DOHH2 (cell line): ENCODE results near the gene CAPZA2.

ENCODE experiments used
- EZH2phosphoT487 ChIP-seq: fragments of 200-600 bp; sonication (generic); IDR thresholded peaks from 2 replicates; pipeline ENCODE4 v1.6.1; 2017; ENCODE audit warnings: borderline replicate concordance, mild to moderate bottlenecking, antibody characterized with exemption, low read length, moderate library complexity, mixed read lengths
- TF ChIP-seq, protein P1 (sequence below): fragments of 200-600 bp; sonication (generic); IDR thresholded peaks from one replicate; pipeline ENCODE4 v1.5.1; 2014; ENCODE audit warnings: antibody characterized with exemption, mild to moderate bottlenecking, low read depth, low read length; ENCODE audit not compliant: poor library complexity, severe bottlenecking

GRCh38 chr7:116951366-116952292, 89.2 kb downstream of the CAPZA2 start:
- TF ChIP-seq, protein P1, sequence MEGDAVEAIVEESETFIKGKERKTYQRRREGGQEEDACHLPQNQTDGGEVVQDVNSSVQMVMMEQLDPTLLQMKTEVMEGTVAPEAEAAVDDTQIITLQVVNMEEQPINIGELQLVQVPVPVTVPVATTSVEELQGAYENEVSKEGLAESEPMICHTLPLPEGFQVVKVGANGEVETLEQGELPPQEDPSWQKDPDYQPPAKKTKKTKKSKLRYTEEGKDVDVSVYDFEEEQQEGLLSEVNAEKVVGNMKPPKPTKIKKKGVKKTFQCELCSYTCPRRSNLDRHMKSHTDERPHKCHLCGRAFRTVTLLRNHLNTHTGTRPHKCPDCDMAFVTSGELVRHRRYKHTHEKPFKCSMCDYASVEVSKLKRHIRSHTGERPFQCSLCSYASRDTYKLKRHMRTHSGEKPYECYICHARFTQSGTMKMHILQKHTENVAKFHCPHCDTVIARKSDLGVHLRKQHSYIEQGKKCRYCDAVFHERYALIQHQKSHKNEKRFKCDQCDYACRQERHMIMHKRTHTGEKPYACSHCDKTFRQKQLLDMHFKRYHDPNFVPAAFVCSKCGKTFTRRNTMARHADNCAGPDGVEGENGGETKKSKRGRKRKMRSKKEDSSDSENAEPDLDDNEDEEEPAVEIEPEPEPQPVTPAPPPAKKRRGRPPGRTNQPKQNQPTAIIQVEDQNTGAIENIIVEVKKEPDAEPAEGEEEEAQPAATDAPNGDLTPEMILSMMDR: no peak
- no peak for TF ChIP-seq EZH2phosphoT487
